ENCODE data around the gene PRDM4.

PRDM4 gene

GRCh38 chr12:107684990-107685359 is 76.0 kb downstream of the PRDM4 start:
- no peak for DNase-seq

- DNase-seq, result no peak
These were observed 76.7 kb downstream of the PRDM4 start for GRCh38 chr12:107684029-107684795.
